Breast epithelium (tissue), 3 donors: Measurements from ENCODE around the gene PSAP.

Source experiments
- POLR2AphosphoS5 ChIP-seq, 3 donors: sonication (generic); formaldehyde crosslinking; IDR thresholded peaks; one replicate each; pipeline ENCODE4 v1.6.1; 2017; ENCODE audit warnings: antibody characterized with exemption in 3 of 3
- TF ChIP-seq, protein P1 (sequence below), 3 donors: fragments of 450-650 bp; IDR thresholded peaks; one replicate each; pipeline ENCODE4 v1.5.1; 2016 to 2017; ENCODE audit warnings: antibody characterized with exemption in 3 of 3, mild to moderate bottlenecking in 3 of 3, moderate library complexity in 3 of 3

DNA sequence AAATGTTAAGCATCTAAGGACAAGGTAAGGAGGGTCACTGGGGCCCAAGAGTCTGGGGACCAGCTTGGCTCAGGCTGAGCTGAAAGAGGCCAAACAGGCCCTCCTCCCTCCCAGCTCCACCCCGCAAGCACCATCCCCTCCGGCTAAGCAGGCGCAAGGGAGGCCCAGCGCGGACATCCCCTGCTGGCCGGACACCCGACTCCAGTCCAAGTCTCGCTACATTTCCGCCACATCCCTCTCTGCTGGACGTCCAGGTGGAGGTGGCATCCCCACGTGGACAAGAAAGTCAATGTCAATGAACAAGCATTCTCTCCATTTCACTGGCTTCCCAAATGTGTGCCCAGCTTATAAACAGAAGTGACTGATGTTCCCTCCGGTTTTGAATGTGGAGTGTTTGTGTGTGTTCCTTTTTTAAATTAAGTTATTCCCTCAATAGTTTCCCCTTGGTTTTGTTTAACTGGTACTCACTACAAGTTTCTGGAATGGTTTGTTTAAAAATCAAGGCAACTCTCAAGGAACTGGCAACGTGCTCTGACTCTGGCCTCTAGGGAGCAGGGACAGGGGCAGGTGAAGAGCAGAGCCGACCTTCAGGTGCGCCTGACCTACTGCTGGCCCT lies 35.4 kb downstream of the PSAP start:
- TF ChIP-seq POLR2AphosphoS5 (IDR thresholded peaks at IDR 0.05): no peak
- TF ChIP-seq, protein P1, sequence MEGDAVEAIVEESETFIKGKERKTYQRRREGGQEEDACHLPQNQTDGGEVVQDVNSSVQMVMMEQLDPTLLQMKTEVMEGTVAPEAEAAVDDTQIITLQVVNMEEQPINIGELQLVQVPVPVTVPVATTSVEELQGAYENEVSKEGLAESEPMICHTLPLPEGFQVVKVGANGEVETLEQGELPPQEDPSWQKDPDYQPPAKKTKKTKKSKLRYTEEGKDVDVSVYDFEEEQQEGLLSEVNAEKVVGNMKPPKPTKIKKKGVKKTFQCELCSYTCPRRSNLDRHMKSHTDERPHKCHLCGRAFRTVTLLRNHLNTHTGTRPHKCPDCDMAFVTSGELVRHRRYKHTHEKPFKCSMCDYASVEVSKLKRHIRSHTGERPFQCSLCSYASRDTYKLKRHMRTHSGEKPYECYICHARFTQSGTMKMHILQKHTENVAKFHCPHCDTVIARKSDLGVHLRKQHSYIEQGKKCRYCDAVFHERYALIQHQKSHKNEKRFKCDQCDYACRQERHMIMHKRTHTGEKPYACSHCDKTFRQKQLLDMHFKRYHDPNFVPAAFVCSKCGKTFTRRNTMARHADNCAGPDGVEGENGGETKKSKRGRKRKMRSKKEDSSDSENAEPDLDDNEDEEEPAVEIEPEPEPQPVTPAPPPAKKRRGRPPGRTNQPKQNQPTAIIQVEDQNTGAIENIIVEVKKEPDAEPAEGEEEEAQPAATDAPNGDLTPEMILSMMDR (IDR thresholded peaks at IDR 0.05): no peak
